Measurements from ENCODE around the gene ADGRL4. TPM values are rescaled to one million over a fixed set of nuclear protein-coding genes. Genes with fewer than 3 reads are reported as not detected.
A peak's percentile ranks its signal among the peaks of the same experiment; 100 is the strongest.

Gene ADGRL4
- total RNA-seq, 1 experiment from 2014 or later = 0.63 TPM

- Histone ChIP-seq H3K18ac (ENCODE audit: insufficient read length, low read depth, low read length) (no peak overlapping the region), H2BK15ac (ENCODE audit: low read depth, low read length) (no peak overlapping the region), H2BK5ac (ENCODE audit: insufficient read length, low read length) (no peak overlapping the region), H3K79me1 (ENCODE audit: insufficient read depth, low read depth, low read length, poor library complexity, severe bottlenecking) (no peaks in the 10 kb centered on the region), H3K9me3 (ENCODE audit: control insufficient read depth, low read depth, low read length) (no peaks in the 10 kb centered on the region), H2AK5ac (ENCODE audit: insufficient read length, low read length) (no peak overlapping the region), H3K4me2 (ENCODE audit: insufficient read depth, insufficient read length, low read length) (no peak overlapping the region), H3K27me3 (ENCODE audit: insufficient read depth, low read length) (no peaks in the 10 kb centered on the region; the same call in 1 of the 2 replicates), H3K14ac (ENCODE audit: insufficient read depth, low read length) (no peak overlapping the region), H3K4ac (ENCODE audit: low read depth, low read length) (no peak overlapping the region), H3K23ac (ENCODE audit: insufficient read length, low read depth, low read length) (no peak overlapping the region), H4K91ac (ENCODE audit: insufficient read length, low read depth, low read length) (no peak overlapping the region), H2BK120ac (ENCODE audit: low read depth, low read length, poor library complexity, severe bottlenecking) (no peak overlapping the region), H3K23me2 (ENCODE audit: insufficient read length, low read depth, low read length, poor library complexity, severe bottlenecking) (no peaks in the 10 kb centered on the region), H2BK12ac (ENCODE audit: insufficient read length, low read depth, low read length) (no peak overlapping the region), H3K9ac (ENCODE audit: extremely low read depth, insufficient read length, low read length) (no peak overlapping the region), H4K20me1 (ENCODE audit: control insufficient read depth, insufficient read depth, insufficient read length) (no peaks in the 10 kb centered on the region), H2BK20ac (ENCODE audit: low read depth, low read length, poor library complexity, severe bottlenecking) (no peak overlapping the region), H3K56ac (ENCODE audit: insufficient read length, low read depth, low read length) (no peak overlapping the region), H3K4me1 (ENCODE audit: insufficient read depth, low read length) (no peaks in the 10 kb centered on the region), H3K79me2 (ENCODE audit: insufficient read depth, low read length) (no peaks in the 10 kb centered on the region), H2AFZ (ENCODE audit: low read length) (no peak overlapping the region), H4K8ac (replicated peaks; ENCODE audit: insufficient read length, low read depth, low read length) (no peak overlapping the region), H3T11ph (ENCODE audit: low read length) (no peak overlapping the region), H4K5ac (ENCODE audit: insufficient read length, low read depth, low read length) (no peak overlapping the region), H3K27ac (ENCODE audit: insufficient read length, low read depth, low read length) (no peak overlapping the region)
- TF ChIP-seq, protein P1, sequence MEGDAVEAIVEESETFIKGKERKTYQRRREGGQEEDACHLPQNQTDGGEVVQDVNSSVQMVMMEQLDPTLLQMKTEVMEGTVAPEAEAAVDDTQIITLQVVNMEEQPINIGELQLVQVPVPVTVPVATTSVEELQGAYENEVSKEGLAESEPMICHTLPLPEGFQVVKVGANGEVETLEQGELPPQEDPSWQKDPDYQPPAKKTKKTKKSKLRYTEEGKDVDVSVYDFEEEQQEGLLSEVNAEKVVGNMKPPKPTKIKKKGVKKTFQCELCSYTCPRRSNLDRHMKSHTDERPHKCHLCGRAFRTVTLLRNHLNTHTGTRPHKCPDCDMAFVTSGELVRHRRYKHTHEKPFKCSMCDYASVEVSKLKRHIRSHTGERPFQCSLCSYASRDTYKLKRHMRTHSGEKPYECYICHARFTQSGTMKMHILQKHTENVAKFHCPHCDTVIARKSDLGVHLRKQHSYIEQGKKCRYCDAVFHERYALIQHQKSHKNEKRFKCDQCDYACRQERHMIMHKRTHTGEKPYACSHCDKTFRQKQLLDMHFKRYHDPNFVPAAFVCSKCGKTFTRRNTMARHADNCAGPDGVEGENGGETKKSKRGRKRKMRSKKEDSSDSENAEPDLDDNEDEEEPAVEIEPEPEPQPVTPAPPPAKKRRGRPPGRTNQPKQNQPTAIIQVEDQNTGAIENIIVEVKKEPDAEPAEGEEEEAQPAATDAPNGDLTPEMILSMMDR (conservative IDR thresholded peaks at IDR 0.05) = no peak
- peaks cover 0 to 4% of the 10 kb centered on the region in 2 experiments; a peak in 2 of 4 replicates for H3K4me1 Mint-ChIP-seq
- H3K9me3 Mint-ChIP-seq = no peaks in the 10 kb centered on the region
- no peaks in the 10 kb centered on the region for H3K36me3 Mint-ChIP-seq (ENCODE audit: insufficient read depth in 1 of 3, low read depth in 3 of 3)
- H3K27me3 Mint-ChIP-seq (ENCODE audit: low read depth) = no peaks in the 10 kb centered on the region
- WGBS (ENCODE audit: extremely low coverage, insufficient read length, low lambda C conversion rate) = no CpG with 5 or more reads among the region's 3 CpGs
- no peak overlapping the region for H3K27ac Mint-ChIP-seq
- peak; percentile 28 for DNase-seq
- no peak overlapping the region for H3K4me3 Mint-ChIP-seq
Measured at GRCh38 chr1:78919150-78919549, 87.4 kb downstream of the ADGRL4 start.
